CMK (cell line): ENCODE results near the gene DOCK4.

Experiments
- DNase-seq: peaks from one replicate; pipeline ENCODE4 v3.0.0-alpha.2; 2010; ENCODE audit warnings: low read depth

The DOCK4 gene

GRCh38 chr7:112010994-112011393 is 195.2 kb downstream of the DOCK4 start:
- DNase-seq: peak; percentile 39

DNA sequence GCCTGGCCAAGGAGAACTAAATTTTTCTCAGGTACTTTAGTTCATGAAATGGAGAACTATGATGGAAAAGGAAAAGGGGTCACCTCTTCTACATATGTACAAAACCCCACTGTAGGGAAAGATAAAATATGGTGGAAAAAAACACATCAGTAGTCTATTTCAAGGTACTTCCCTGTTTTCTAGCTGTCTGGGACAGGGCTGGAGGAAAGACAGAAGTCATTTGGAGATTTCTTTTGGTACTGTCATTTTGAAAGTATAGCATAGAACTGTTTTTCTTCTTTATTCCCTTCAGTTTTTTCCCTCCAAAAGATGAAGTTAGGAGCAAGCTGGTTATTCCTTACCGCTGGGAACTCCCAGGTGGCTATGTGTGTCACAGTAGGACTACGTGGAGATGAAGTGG is 196.1 kb downstream of the DOCK4 start:
- DNase-seq: no peak

- no peak for DNase-seq
Observed at GRCh38 chr7:112009081-112009480, 197.1 kb downstream of the DOCK4 start.

DNA sequence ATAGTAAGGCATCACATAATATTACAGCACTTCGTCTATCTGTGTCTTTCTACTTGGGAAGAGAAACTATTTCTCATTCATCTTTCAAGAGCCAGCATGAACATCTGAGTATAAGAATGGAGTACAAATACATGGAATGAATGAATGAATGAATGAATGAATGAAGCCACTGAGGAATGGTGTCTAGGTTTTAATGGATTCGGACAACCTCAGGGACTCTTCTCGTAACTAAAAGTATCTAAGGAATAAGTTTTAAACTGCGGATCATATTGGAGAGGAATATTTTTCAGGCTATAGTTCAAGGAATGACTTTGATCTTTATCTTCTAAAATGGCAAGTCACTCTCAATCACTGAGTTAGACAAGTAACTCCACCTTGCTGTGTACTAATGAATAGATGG is 199.0 kb downstream of the DOCK4 start:
- no peak for DNase-seq

DNA sequence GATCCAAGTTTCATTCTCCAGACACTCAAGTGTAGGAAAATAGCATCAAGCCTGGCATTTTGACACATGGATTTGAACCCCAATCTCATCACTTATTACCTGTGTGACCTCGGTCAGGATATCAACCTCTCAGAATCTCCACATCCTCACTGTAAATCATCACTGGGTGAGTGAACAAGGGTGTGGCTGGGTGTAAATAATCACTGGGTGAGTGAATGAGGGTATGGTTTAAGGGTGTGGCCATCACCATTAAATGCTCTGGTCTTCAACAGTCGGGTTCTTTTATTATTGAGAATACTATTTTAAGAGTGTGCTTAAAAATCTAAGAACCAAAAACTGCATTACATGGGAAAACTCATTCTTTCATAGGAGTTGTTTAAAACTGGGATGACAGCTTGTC is 200.1 kb downstream of the DOCK4 start:
- no peak for DNase-seq

- DNase-seq: no peak
Observed at GRCh38 chr7:112005205-112005775, 200.9 kb downstream of the DOCK4 start.

GRCh38 chr7:112001091-112001826 is 204.9 kb downstream of the DOCK4 start:
- DNase-seq: no peak

GRCh38 chr7:111998326-111998725 is 207.9 kb downstream of the DOCK4 start:
- no peak for DNase-seq

- DNase-seq: no peak
Observed at GRCh38 chr7:111997546-111997945, 208.7 kb downstream of the DOCK4 start.

GRCh38 chr7:111992601-111993000 is 213.6 kb downstream of the DOCK4 start:
- no peak for DNase-seq

DNA sequence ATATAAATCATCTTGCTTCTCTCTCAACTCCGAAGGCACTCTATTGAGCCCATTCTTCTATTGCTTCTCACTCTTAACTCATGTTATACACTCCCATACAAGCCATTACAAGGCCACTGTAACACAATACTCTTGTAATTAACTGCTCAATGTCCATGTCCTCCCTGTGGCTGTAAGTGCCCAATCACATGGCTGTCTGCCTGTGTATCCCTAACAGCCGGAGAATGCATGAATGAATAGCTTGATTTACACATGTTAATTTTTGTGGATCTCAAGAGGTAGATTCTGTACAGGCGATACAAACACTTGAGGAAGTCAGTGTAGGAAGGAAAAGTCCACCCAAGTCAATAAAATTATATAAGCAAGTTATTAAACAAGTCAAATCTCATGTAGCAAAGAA is 215.6 kb downstream of the DOCK4 start:
- DNase-seq: no peak

DNA sequence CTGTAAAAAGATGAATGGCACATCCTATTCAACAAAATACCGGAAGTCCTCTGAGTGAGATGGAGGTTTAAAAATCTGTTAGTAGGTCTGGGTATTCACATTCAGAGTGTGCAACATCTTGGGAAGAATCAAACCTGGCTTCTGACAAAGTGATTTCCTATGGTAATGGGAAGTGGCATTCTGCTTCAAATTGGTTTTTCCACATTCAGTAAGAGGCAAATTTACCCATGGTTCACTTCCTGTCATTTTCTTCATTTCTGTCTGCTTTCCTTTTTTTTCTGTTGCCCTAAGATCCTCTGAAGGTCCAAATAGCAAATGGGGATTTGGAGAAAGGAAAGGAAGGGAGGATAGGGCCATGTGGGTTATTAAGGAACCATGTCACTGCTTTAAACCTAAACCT is 218.3 kb downstream of the DOCK4 start:
- DNase-seq: no peak

DNA sequence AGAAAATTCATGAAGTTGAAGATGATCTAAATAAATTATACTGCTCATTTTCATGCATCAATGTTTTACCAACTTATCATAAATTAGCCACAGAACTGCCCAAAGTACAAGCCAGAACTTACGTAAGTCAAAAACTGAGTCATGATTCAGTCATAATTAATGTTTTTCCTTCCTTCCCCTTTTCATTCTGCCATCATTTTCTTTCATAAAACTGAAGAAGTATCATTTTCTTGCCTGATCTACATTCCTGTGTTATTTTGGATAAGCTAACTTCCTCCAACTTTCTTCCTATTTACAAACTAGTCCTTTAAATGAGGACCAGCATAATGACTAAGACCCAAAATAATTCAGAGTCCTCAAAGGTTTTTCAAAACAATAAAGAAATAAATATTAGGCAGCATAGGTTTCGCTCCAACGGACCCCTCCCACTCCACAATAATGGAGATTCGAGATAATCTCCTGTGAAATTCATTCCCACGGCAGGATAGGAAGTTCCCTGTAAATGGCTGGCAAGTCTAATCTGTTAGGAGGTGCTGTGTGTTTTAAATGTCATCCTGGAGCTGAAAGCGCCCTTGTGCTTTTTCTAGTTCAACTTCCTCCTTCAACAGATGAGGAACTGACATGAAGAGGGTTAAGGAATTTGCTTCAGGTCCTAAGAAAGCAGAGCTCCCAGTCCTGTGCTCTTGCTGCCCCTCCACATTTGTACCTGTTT is 218.9 kb downstream of the DOCK4 start:
- DNase-seq: no peak

GRCh38 chr7:111986601-111987000 is 219.6 kb downstream of the DOCK4 start:
- DNase-seq: no peak

DNA sequence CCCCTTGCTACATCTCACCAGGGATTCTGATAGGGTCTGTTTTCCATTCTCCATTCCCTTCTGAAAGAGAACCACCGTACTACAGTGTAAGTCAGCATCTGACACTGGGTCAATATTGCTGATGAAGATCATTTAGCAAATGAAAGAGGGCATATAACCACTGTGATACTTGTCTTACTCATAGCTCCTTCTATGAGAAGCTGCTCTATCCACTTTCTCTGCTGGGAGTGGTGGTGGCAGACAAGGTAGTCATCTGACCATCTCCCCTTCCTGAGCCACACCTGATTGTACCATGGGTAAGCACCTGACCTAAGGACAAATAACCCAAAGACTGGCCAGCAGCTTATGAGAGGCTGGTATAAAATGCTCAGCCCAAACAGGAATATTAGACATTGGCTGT is 220.4 kb downstream of the DOCK4 start:
- no peak for DNase-seq

DNA sequence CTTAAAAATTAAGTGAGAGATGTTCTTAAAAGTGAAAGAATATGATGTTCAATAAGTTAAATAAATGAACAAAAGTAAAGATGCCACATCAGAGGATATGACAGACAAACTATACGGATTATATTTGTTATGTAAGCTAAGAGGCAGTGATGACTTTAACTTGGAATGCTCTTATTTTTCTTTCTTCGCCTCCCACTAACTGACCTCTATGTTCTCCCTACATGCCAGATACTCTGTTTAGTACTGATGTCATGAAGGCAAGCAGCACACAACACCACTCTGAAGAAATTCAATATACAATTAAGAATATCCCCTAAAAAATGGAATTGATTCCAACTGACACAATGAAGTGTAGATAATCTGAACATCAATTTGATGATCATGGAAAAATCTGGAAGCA is 223.4 kb downstream of the DOCK4 start:
- no peak for DNase-seq

GRCh38 chr7:111982133-111982532 is 224.1 kb downstream of the DOCK4 start:
- DNase-seq: no peak

DNA sequence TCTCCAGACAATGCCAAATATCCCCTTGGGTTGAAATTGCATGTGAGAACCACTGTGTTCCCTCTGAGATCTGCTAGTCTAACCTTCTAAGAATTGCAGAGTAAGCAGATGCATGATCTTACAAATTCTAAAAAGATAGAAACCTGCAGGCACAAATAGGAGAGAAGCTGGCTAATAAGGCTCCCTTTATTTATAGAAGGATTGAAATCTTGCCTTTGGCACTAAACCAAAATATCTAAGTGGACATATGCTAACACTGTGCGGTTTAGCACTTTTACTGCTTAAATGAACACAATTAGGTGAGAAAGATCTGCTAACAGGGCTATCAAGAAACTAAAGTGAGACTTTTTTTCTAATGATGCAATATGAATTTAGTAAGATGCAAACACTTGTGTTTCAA is 225.5 kb downstream of the DOCK4 start:
- no peak for DNase-seq

DNA sequence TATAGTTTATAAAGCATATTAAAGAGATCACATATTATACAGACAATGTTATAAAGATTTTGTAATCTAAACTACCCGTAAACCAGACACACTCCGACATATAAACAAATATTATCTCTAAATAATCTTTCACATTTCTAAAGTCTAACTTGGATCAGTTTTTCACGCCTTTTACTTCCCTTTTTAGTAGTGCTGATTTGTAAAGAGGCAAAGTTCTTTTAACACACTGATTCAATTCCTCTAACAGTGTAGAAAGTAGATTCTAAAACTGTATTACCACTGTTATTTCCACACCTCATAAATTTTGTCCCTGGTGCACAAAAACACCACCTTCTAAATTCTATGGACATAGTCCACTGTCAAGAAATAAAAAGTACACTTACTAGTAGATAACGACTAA is 230.9 kb downstream of the DOCK4 start:
- DNase-seq: no peak

DNA sequence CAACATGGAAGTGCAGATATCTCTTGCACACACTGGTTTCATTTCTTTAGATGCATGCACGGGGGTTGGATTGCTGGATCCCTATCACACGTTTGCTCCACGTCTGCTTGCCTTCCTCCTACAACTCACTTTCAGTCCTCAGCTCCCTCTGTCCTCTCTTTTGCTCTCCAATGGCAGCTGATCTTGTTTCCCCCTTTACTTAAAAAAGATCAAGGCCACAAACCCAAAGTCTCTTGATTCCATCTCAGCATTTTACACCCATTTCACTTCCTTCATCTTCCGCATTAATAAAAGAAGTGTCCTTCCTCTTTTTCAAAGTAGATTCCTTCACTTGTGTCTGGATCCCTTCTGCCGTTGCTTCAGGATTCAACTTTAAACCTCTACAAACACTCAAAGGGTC is 245.2 kb downstream of the DOCK4 start:
- no peak for DNase-seq

- no peak for DNase-seq
Observed at GRCh38 chr7:111958896-111959295, 247.3 kb downstream of the DOCK4 start.

- DNase-seq: no peak
Observed at GRCh38 chr7:111958431-111958830, 247.8 kb downstream of the DOCK4 start.

GRCh38 chr7:111955616-111956015 is 250.6 kb downstream of the DOCK4 start:
- DNase-seq: no peak
